ENCODE data around the gene PIK3R4. TPM values are rescaled to one million over a fixed set of nuclear protein-coding genes. Genes with fewer than 3 reads are reported as not detected.

PIK3R4 gene
- total and polyA plus RNA-seq, 3 experiments from 2014 or later = 20.8 to 34.8 (median 32.0) TPM

- H3K4me1 ChIP-seq (ENCODE audit: insufficient read depth, low read length) = peaks cover 12% of the 10 kb centered on the region
- H3K27ac ChIP-seq (ENCODE audit: low read depth, low read length) = no peak overlapping the region
- H3K27me3 Mint-ChIP-seq = no peaks in the 10 kb centered on the region
- H3K4me3 ChIP-seq (ENCODE audit: low read length) = no peak overlapping the region
- H3K36me3 ChIP-seq (ENCODE audit: insufficient read depth, low read length) = peaks cover 8% of the 10 kb centered on the region
- peaks cover 48 to 59% (median 58%) of the 10 kb centered on the region in 3 donors for H3K4me1 Mint-ChIP-seq
- ChIA-PET POLR2A (no interaction called here), CTCF (no interaction called here)
- H3K27ac Mint-ChIP-seq = peak overlapping the region in 2 of 8 donors; percentile 32 to 56
- H3K36me3 Mint-ChIP-seq = peaks cover 0 to 81% (median 27%) of the 10 kb centered on the region in 3 donors
- no peaks in the 10 kb centered on the region for H3K9me3 Mint-ChIP-seq
- no peak overlapping the region for H3K4me3 Mint-ChIP-seq
- no peaks in the 10 kb centered on the region for H3K27me3 ChIP-seq (ENCODE audit: insufficient read depth, low read length, poor library complexity, severe bottlenecking)
- no peaks in the 10 kb centered on the region for H3K9me3 ChIP-seq (ENCODE audit: low read length)
- no peak for DNase-seq
Observed at GRCh38 chr3:130737622-130738021, 9.0 kb downstream of the PIK3R4 start.

- no peak for DNase-seq
- ChIA-PET CTCF (no interaction called here), POLR2A (no interaction called here)
- Mint-ChIP-seq H3K4me3 (no peak overlapping the region), H3K27ac (no peak overlapping the region), H3K27me3 (no peaks in the 10 kb centered on the region), H3K36me3 (peaks cover 0 to 77% (median 24%) of the 10 kb centered on the region in 3 donors), H3K9me3 (no peaks in the 10 kb centered on the region), H3K4me1 (peaks cover 18 to 30% (median 20%) of the 10 kb centered on the region in 3 donors)
- no peaks in the 10 kb centered on the region for H3K27me3 ChIP-seq (ENCODE audit: insufficient read depth, low read length, poor library complexity, severe bottlenecking)
- no peaks in the 10 kb centered on the region for H3K9me3 ChIP-seq (ENCODE audit: low read length)
- peaks cover 8% of the 10 kb centered on the region for H3K36me3 ChIP-seq (ENCODE audit: insufficient read depth, low read length)
- H3K4me1 ChIP-seq (ENCODE audit: insufficient read depth, low read length) = no peaks in the 10 kb centered on the region
- H3K4me3 ChIP-seq (ENCODE audit: low read length) = no peak overlapping the region
- no peak overlapping the region for H3K27ac ChIP-seq (ENCODE audit: low read depth, low read length)
Observed at GRCh38 chr3:130733236-130733875, 13.3 kb downstream of the PIK3R4 start.

GRCh38 chr3:130732501-130732900, 14.1 kb downstream of the PIK3R4 start:
- H3K4me1 ChIP-seq (ENCODE audit: insufficient read depth, low read length) = no peaks in the 10 kb centered on the region
- Mint-ChIP-seq H3K9me3 (no peaks in the 10 kb centered on the region), H3K4me3 (no peak overlapping the region), H3K36me3 (peaks cover 0 to 72% (median 23%) of the 10 kb centered on the region in 3 donors), H3K4me1 (peaks cover 10 to 22% (median 11%) of the 10 kb centered on the region in 3 donors), H3K27me3 (no peaks in the 10 kb centered on the region), H3K27ac (no peak overlapping the region)
- no peak overlapping the region for H3K4me3 ChIP-seq (ENCODE audit: low read length)
- no peaks in the 10 kb centered on the region for H3K9me3 ChIP-seq (ENCODE audit: low read length)
- CTCF ChIA-PET = no interaction called here
- no peak for DNase-seq
- H3K27ac ChIP-seq (ENCODE audit: low read depth, low read length) = no peak overlapping the region
- H3K27me3 ChIP-seq (ENCODE audit: insufficient read depth, low read length, poor library complexity, severe bottlenecking) = no peaks in the 10 kb centered on the region
- POLR2A ChIA-PET = no interaction called here
- H3K36me3 ChIP-seq (ENCODE audit: insufficient read depth, low read length) = peaks cover 8% of the 10 kb centered on the region

- H3K36me3 Mint-ChIP-seq = peaks cover 0 to 69% (median 24%) of the 10 kb centered on the region in 3 donors
- ChIA-PET CTCF (no interaction called here), POLR2A (no interaction called here)
- H3K27ac Mint-ChIP-seq = peak overlapping the region in 2 of 8 donors; percentile 37 to 51
- H3K4me3 Mint-ChIP-seq = no peak overlapping the region
- Histone ChIP-seq H3K4me3 (ENCODE audit: low read length) (no peak overlapping the region), H3K9me3 (ENCODE audit: low read length) (no peaks in the 10 kb centered on the region), H3K27me3 (ENCODE audit: insufficient read depth, low read length, poor library complexity, severe bottlenecking) (no peaks in the 10 kb centered on the region), H3K36me3 (ENCODE audit: insufficient read depth, low read length) (peaks cover 8% of the 10 kb centered on the region), H3K27ac (ENCODE audit: low read depth, low read length) (no peak overlapping the region), H3K4me1 (ENCODE audit: insufficient read depth, low read length) (no peaks in the 10 kb centered on the region)
- H3K9me3 Mint-ChIP-seq = no peaks in the 10 kb centered on the region
- H3K27me3 Mint-ChIP-seq = no peaks in the 10 kb centered on the region
- peaks cover 4 to 18% (median 7%) of the 10 kb centered on the region in 3 donors for H3K4me1 Mint-ChIP-seq
- DNase-seq = no peak
Observed at GRCh38 chr3:130731817-130732216, 14.8 kb downstream of the PIK3R4 start.

GRCh38 chr3:130729154-130729553, 17.5 kb downstream of the PIK3R4 start:
- Mint-ChIP-seq H3K4me3 (no peak overlapping the region), H3K27ac (peak overlapping the region in 3 of 8 donors; percentile 3 to 70 (median 69)), H3K4me1 (peaks cover 3 to 14% (median 5%) of the 10 kb centered on the region in 3 donors), H3K9me3 (no peaks in the 10 kb centered on the region), H3K36me3 (peaks cover 0 to 53% (median 9%) of the 10 kb centered on the region in 3 donors), H3K27me3 (no peaks in the 10 kb centered on the region)
- Histone ChIP-seq H3K9me3 (ENCODE audit: low read length) (no peaks in the 10 kb centered on the region), H3K36me3 (ENCODE audit: insufficient read depth, low read length) (peaks cover 8% of the 10 kb centered on the region), H3K27ac (ENCODE audit: low read depth, low read length) (no peak overlapping the region), H3K4me1 (ENCODE audit: insufficient read depth, low read length) (no peaks in the 10 kb centered on the region), H3K27me3 (ENCODE audit: insufficient read depth, low read length, poor library complexity, severe bottlenecking) (no peaks in the 10 kb centered on the region), H3K4me3 (ENCODE audit: low read length) (no peak overlapping the region)
- CTCF ChIA-PET = interaction anchor here (1.0 kb wide), 1 partner anchor 13 kb away, joined by 3 read pairs; no protein-coding TSS in a partner anchor
- POLR2A ChIA-PET = no interaction called here
- DNase-seq = no peak

- Histone ChIP-seq H3K27me3 (ENCODE audit: insufficient read depth, low read length, poor library complexity, severe bottlenecking) (no peaks in the 10 kb centered on the region), H3K4me3 (ENCODE audit: low read length) (no peak overlapping the region), H3K4me1 (ENCODE audit: insufficient read depth, low read length) (no peaks in the 10 kb centered on the region), H3K9me3 (ENCODE audit: low read length) (no peaks in the 10 kb centered on the region), H3K36me3 (ENCODE audit: insufficient read depth, low read length) (no peaks in the 10 kb centered on the region), H3K27ac (ENCODE audit: low read depth, low read length) (no peak overlapping the region)
- no peaks in the 10 kb centered on the region for H3K27me3 Mint-ChIP-seq
- DNase-seq = no peak
- peaks cover 3 to 14% (median 5%) of the 10 kb centered on the region in 3 donors for H3K4me1 Mint-ChIP-seq
- no peaks in the 10 kb centered on the region for H3K9me3 Mint-ChIP-seq
- peak overlapping the region in 1 of 8 donors; percentile 76 for H3K27ac Mint-ChIP-seq
- peaks cover 3 to 49% (median 9%) of the 10 kb centered on the region in 3 donors for H3K36me3 Mint-ChIP-seq
- ChIA-PET CTCF (no interaction called here), POLR2A (no interaction called here)
- H3K4me3 Mint-ChIP-seq = no peak overlapping the region
Observed at GRCh38 chr3:130728037-130728436, 18.6 kb downstream of the PIK3R4 start.

- POLR2A ChIA-PET = no interaction called here
- CTCF ChIA-PET = no interaction called here
- Histone ChIP-seq H3K4me1 (ENCODE audit: insufficient read depth, low read length) (no peaks in the 10 kb centered on the region), H3K36me3 (ENCODE audit: insufficient read depth, low read length) (no peaks in the 10 kb centered on the region), H3K9me3 (ENCODE audit: low read length) (no peaks in the 10 kb centered on the region), H3K27me3 (ENCODE audit: insufficient read depth, low read length, poor library complexity, severe bottlenecking) (no peaks in the 10 kb centered on the region), H3K4me3 (ENCODE audit: low read length) (no peak overlapping the region), H3K27ac (ENCODE audit: low read depth, low read length) (no peak overlapping the region)
- Mint-ChIP-seq H3K9me3 (no peaks in the 10 kb centered on the region), H3K27me3 (no peaks in the 10 kb centered on the region), H3K4me1 (peaks cover 3% of the 10 kb centered on the region in 3 donors), H3K4me3 (no peak overlapping the region), H3K36me3 (peaks cover 3 to 43% (median 6%) of the 10 kb centered on the region in 3 donors), H3K27ac (no peak overlapping the region)
- no peak for DNase-seq
Observed at GRCh38 chr3:130725746-130726145, 20.9 kb downstream of the PIK3R4 start.

- Mint-ChIP-seq H3K27me3 (no peaks in the 10 kb centered on the region), H3K4me3 (no peak overlapping the region), H3K36me3 (peaks cover 31 to 75% (median 31%) of the 10 kb centered on the region in 3 donors), H3K4me1 (no peaks in the 10 kb centered on the region), H3K9me3 (no peaks in the 10 kb centered on the region), H3K27ac (no peak overlapping the region)
- DNase-seq = no peak
- Histone ChIP-seq H3K27ac (ENCODE audit: low read depth, low read length) (no peak overlapping the region), H3K4me1 (ENCODE audit: insufficient read depth, low read length) (no peaks in the 10 kb centered on the region), H3K27me3 (ENCODE audit: insufficient read depth, low read length, poor library complexity, severe bottlenecking) (no peaks in the 10 kb centered on the region), H3K4me3 (ENCODE audit: low read length) (no peak overlapping the region), H3K9me3 (ENCODE audit: low read length) (no peaks in the 10 kb centered on the region), H3K36me3 (ENCODE audit: insufficient read depth, low read length) (no peaks in the 10 kb centered on the region)
- ChIA-PET CTCF (interaction anchor here (1.3 kb wide), 1 partner anchor 27 kb away, joined by 3 read pairs; no protein-coding TSS in a partner anchor), POLR2A (no interaction called here)
Observed at GRCh38 chr3:130715616-130716015, 31.0 kb downstream of the PIK3R4 start.
